Right atrium auricular region (tissue), 2 donors: ENCODE data around the gene MTARC2. TPM values are rescaled to one million over a fixed set of nuclear protein-coding genes. Genes with fewer than 3 reads are reported as not detected.

Source experiments
- DNase-seq: peaks from one replicate; pipeline ENCODE4 v3.0.0-alpha.2; 2019; ENCODE audit warnings: low spot score
- H3K27ac ChIP-seq, 2 donors: fragments of 200-600 bp; sonication (generic); 1 replicate in 1 of 2; 2 replicates in 1 of 2; pipeline ENCODE4 v1.5.1; 2016 to 2019
- H3K27me3 ChIP-seq, 2 donors: fragments of 200-600 bp; sonication (generic); one replicate each; pipeline versions ENCODE4 v1.5.1 to v1.6.0; 2017 to 2019
- H3K36me3 ChIP-seq: fragments of 200-600 bp; sonication (generic); one replicate; pipeline ENCODE4 v1.5.1; 2016
- H3K4me1 ChIP-seq, 2 donors: fragments of 200-600 bp; sonication (generic); one replicate each; pipeline versions ENCODE4 v1.5.1 to v1.6.0; 2017 to 2019
- H3K4me3 ChIP-seq, 2 donors: fragments of 200-600 bp; sonication (generic); 1 replicate in 1 of 2; 2 replicates in 1 of 2; pipeline ENCODE4 v1.5.1; 2017 to 2019; ENCODE audit warnings: mild to moderate bottlenecking in 1 of 2, moderate library complexity in 1 of 2
- H3K9me3 ChIP-seq, 2 donors: fragments of 200-600 bp; sonication (generic); one replicate each; pipeline ENCODE4 v1.5.1; 2019
- CTCF ChIP-seq, 2 donors: fragments of 200-600 bp; sonication (generic); IDR thresholded peaks; one replicate each; pipeline ENCODE4 v1.5.1; 2019; ENCODE audit warnings: antibody characterized with exemption in 2 of 2
- total RNA-seq, 2 donors: library from RNA; depleted of rRNA; stranded (reverse); fragments of >200 nt; gene quantifications; one replicate each; pipeline ENCODE4 v1.1.0, GENCODE V29; 2016

MTARC2 gene
- total RNA-seq, 2 donors from 2014 or later = 13.6 to 23.6 TPM

- no peaks in the 10 kb centered on the region for H3K36me3 ChIP-seq
- H3K9me3 ChIP-seq = no peaks in the 10 kb centered on the region
- no peak for DNase-seq
- no peak for TF ChIP-seq CTCF (IDR thresholded peaks at IDR 0.05)
- no peaks in the 10 kb centered on the region for H3K27me3 ChIP-seq
- H3K4me3 ChIP-seq = no peak overlapping the region
- peaks cover 0 to 39% of the 10 kb centered on the region in 2 donors for H3K4me1 ChIP-seq
- no peak overlapping the region for H3K27ac ChIP-seq
These were observed 45.3 kb upstream of the MTARC2 start for GRCh38 chr1:220702733-220703270.

- no peak for TF ChIP-seq CTCF (IDR thresholded peaks at IDR 0.05)
- Histone ChIP-seq H3K9me3 (no peaks in the 10 kb centered on the region), H3K4me1 (peaks cover 0 to 39% of the 10 kb centered on the region in 2 donors), H3K4me3 (no peak overlapping the region), H3K36me3 (no peaks in the 10 kb centered on the region), H3K27ac (no peak overlapping the region), H3K27me3 (no peaks in the 10 kb centered on the region)
- no peak for DNase-seq
These were observed 44.8 kb upstream of the MTARC2 start for GRCh38 chr1:220703305-220703704.

- no peak for TF ChIP-seq CTCF (IDR thresholded peaks at IDR 0.05)
- Histone ChIP-seq H3K9me3 (no peaks in the 10 kb centered on the region), H3K27ac (no peak overlapping the region), H3K4me1 (peaks cover 0 to 30% of the 10 kb centered on the region in 2 donors), H3K27me3 (no peaks in the 10 kb centered on the region), H3K36me3 (no peaks in the 10 kb centered on the region), H3K4me3 (no peak overlapping the region)
- DNase-seq = no peak
These were observed 42.3 kb upstream of the MTARC2 start for GRCh38 chr1:220705782-220706181.

GRCh38 chr1:220706480-220706879 is 41.6 kb upstream of the MTARC2 start:
- H3K9me3 ChIP-seq = no peaks in the 10 kb centered on the region
- no peak overlapping the region for H3K4me3 ChIP-seq
- DNase-seq = no peak
- peaks cover 0 to 24% of the 10 kb centered on the region in 2 donors for H3K4me1 ChIP-seq
- no peak overlapping the region for H3K27ac ChIP-seq
- no peaks in the 10 kb centered on the region for H3K27me3 ChIP-seq
- no peak for TF ChIP-seq CTCF (IDR thresholded peaks at IDR 0.05)
- no peaks in the 10 kb centered on the region for H3K36me3 ChIP-seq

GRCh38 chr1:220707160-220707559 is 41.0 kb upstream of the MTARC2 start:
- peaks cover 0 to 21% of the 10 kb centered on the region in 2 donors for H3K4me1 ChIP-seq
- H3K27me3 ChIP-seq = no peaks in the 10 kb centered on the region
- H3K9me3 ChIP-seq = no peaks in the 10 kb centered on the region
- no peak for DNase-seq
- H3K27ac ChIP-seq = no peak overlapping the region
- no peak overlapping the region for H3K4me3 ChIP-seq
- no peak for TF ChIP-seq CTCF (IDR thresholded peaks at IDR 0.05)
- no peaks in the 10 kb centered on the region for H3K36me3 ChIP-seq

GRCh38 chr1:220708244-220708643 is 39.9 kb upstream of the MTARC2 start:
- no peak overlapping the region for H3K27ac ChIP-seq
- peaks cover 0 to 10% of the 10 kb centered on the region in 2 donors for H3K4me1 ChIP-seq
- no peaks in the 10 kb centered on the region for H3K27me3 ChIP-seq
- TF ChIP-seq CTCF (IDR thresholded peaks at IDR 0.05) = no peak
- no peaks in the 10 kb centered on the region for H3K36me3 ChIP-seq
- H3K9me3 ChIP-seq = no peaks in the 10 kb centered on the region
- H3K4me3 ChIP-seq = no peak overlapping the region
- no peak for DNase-seq
